Neural cell (in vitro differentiated cells): ENCODE results near the gene ZNF385C. TPM values are rescaled to one million over a fixed set of nuclear protein-coding genes. Genes with fewer than 3 reads are reported as not detected.

Experiments used
- H2AFZ ChIP-seq: fragments of 200-600, 300-800 bp; sonication (generic), shearing (Covaris generic); 2 replicates; pipeline ENCODE4 v1.6.0; 2014; ENCODE audit warnings: low read depth, mild to moderate bottlenecking, antibody characterized with exemption, low read length, moderate library complexity
- H3F3A ChIP-seq: fragments of 200-600 bp; shearing (Covaris generic); 2 replicates; pipeline ENCODE4 v1.6.1; 2016; ENCODE audit warnings: mild to moderate bottlenecking, moderate library complexity, mixed read lengths, antibody characterized with exemption, low read length; ENCODE audit not compliant: insufficient read depth, poor library complexity, severe bottlenecking
- H3K27ac ChIP-seq: fragments of 200-600, 300-800 bp; sonication (generic), shearing (Covaris generic); 2 replicates; pipeline ENCODE4 v1.5.1; 2014; ENCODE audit warnings: mild to moderate bottlenecking, low read length, moderate library complexity
- H3K27me3 ChIP-seq: fragments of 300-800, 200-600 bp; sonication (generic), shearing (Covaris generic); 2 replicates; pipeline ENCODE4 v1.6.0; 2014; ENCODE audit warnings: mild to moderate bottlenecking, low read depth, low read length, moderate library complexity; ENCODE audit not compliant: insufficient read depth
- H3K36me3 ChIP-seq: fragments of 300-800, 200-600 bp; sonication (generic), shearing (Covaris generic); 2 replicates; pipeline ENCODE4 v1.5.1; 2014; ENCODE audit warnings: mild to moderate bottlenecking, antibody characterized with exemption, low read length, moderate library complexity; ENCODE audit not compliant: insufficient read depth
- H3K4me2 ChIP-seq: fragments of 300-800, 200-600 bp; sonication (generic), shearing (Covaris generic); 2 replicates; pipeline ENCODE4 v1.6.0; 2014; ENCODE audit warnings: mild to moderate bottlenecking, low read length
- H3K4me3 ChIP-seq: fragments of 300-800, 200-600 bp; sonication (generic), shearing (Covaris generic); 2 replicates; pipeline ENCODE4 v1.5.1; 2014; ENCODE audit warnings: mild to moderate bottlenecking, low read length, moderate library complexity
- H3K79me2 ChIP-seq: fragments of 200-600 bp; shearing (Covaris generic); replicated peaks from 2 replicates; pipeline ENCODE4 v1.6.0; 2014; ENCODE audit warnings: mild to moderate bottlenecking, low read length, moderate library complexity; ENCODE audit not compliant: insufficient read depth
- H3K9ac ChIP-seq: fragments of 300-800, 200-600 bp; sonication (generic), shearing (Covaris generic); 2 replicates; pipeline ENCODE4 v1.6.1; 2016; ENCODE audit warnings: mild to moderate bottlenecking, low read length, mixed read lengths
- H3K9me2 ChIP-seq: fragments of 200-600 bp; shearing (Covaris generic); 2 replicates; pipeline ENCODE4 v1.6.1; 2016; ENCODE audit warnings: mild to moderate bottlenecking, low read length, mixed read lengths; ENCODE audit not compliant: insufficient read depth
- H3K9me3 ChIP-seq: fragments of 200-600, 300-800 bp; sonication (generic), shearing (Covaris generic); 2 replicates; pipeline ENCODE4 v1.6.1; 2016; ENCODE audit warnings: mild to moderate bottlenecking, mixed run types, low read length, moderate library complexity, mixed read lengths
- H4K20me1 ChIP-seq: fragments of 200-600 bp; shearing (Covaris generic); 2 replicates; pipeline ENCODE4 v1.6.1; 2016; ENCODE audit warnings: mild to moderate bottlenecking, mixed run types; ENCODE audit not compliant: insufficient read depth
- EP300 ChIP-seq: fragments of 450-650 bp; conservative IDR thresholded peaks from 2 replicates; pipeline ENCODE4 v1.6.1; 2014; ENCODE audit warnings: antibody characterized with exemption, mild to moderate bottlenecking, moderate library complexity; ENCODE audit not compliant: poor library complexity, severe bottlenecking
- EZH2 ChIP-seq: fragments of 200-600, 300-800 bp; shearing (Covaris generic), sonication (generic); IDR thresholded peaks from 2 replicates; pipeline ENCODE4 v1.6.1; 2014; ENCODE audit warnings: antibody characterized with exemption, low read length, borderline replicate concordance, mild to moderate bottlenecking; ENCODE audit not compliant: insufficient read depth, poor library complexity, severe bottlenecking
- MXI1 ChIP-seq: fragments of 450-650 bp; conservative IDR thresholded peaks from 2 replicates; pipeline ENCODE4 v1.6.1; 2014; ENCODE audit warnings: antibody characterized with exemption, mild to moderate bottlenecking; ENCODE audit not compliant: poor library complexity, severe bottlenecking
- POLR2AphosphoS5 ChIP-seq: IDR thresholded peaks from 2 replicates; pipeline ENCODE4 v1.6.1; 2012
- RAD21 ChIP-seq: fragments of 450-650 bp; conservative IDR thresholded peaks from 2 replicates; pipeline ENCODE4 v1.6.1; 2014; ENCODE audit warnings: antibody characterized with exemption, mild to moderate bottlenecking, moderate library complexity
- SMC3 ChIP-seq: fragments of 450-650 bp; conservative IDR thresholded peaks from 2 replicates; pipeline ENCODE4 v1.6.1; 2014; ENCODE audit warnings: antibody characterized with exemption, mild to moderate bottlenecking, moderate library complexity; ENCODE audit not compliant: poor library complexity
- TAF1 ChIP-seq: IDR thresholded peaks from 2 replicates; pipeline ENCODE4 v1.6.1; 2012; ENCODE audit warnings: low read depth
- polyA plus RNA-seq: library from polyadenylated mRNA; depleted of rRNA; stranded (reverse); fragments of >200 nt; gene quantifications from 2 replicates; pipeline ENCODE4 v1.2.3, GENCODE V29; 2014
- TF ChIP-seq, protein P1 (sequence below): IDR thresholded peaks from 2 replicates; pipeline ENCODE4 v1.6.1; 2012; ENCODE audit warnings: borderline replicate concordance
- TF ChIP-seq, protein P2 (sequence below): fragments of 450-650 bp; IDR thresholded peaks from 2 replicates; pipeline ENCODE4 v1.5.1; 2014; ENCODE audit warnings: antibody characterized with exemption, mild to moderate bottlenecking, moderate library complexity; ENCODE audit not compliant: poor library complexity, severe bottlenecking

The ZNF385C gene
- polyA plus RNA-seq, 1 donor from 2014 or later, result 0.69 TPM

- no peaks in the 10 kb centered on the region for H3K27me3 ChIP-seq
These were observed 69.5 kb downstream of the ZNF385C start for GRCh38 chr17:42028791-42029127.

DNA sequence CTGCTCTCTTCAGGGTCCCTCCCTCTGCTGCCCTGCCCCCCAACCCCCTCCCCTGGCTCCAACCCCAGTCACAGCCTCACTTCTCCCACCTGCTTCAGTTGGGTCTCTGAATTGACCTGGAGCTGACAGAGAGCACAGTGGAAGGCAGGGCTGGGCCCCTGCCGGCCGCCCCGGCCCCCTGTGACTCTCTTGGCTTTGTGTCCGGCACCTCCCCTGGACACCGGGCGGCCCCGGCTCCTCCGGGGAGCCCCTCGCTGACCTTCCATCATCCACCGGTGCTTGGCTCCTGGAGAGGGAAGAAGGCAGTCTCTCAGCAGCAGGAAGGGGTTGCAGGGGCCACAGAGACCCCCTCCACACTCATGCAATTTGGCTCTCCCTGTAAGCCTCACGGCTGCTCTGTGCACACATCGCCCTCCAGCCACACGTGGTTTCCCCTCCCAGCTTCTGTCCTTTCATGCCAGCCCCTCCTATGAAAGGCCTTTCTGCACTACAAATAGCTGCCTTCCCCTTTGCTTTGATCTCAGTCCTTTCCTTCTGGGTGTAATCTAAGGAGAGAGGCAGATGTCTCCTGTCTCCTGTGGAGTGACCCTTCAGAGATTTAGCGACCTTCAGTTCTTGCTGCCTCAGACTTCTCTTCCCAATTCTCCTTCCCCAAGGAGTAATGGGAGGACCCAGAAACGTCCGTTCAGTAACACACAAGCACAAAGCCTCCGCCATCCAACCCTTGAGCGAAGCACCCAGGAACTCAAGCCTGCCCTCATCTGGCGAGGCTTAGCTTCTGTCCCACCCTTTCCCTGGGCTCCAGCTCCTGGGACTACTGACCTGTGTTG lies 70.1 kb downstream of the ZNF385C start:
- Histone ChIP-seq H3K27ac (peak overlapping the region; percentile 12), H2AFZ (no peak overlapping the region), H3F3A (no peaks in the 10 kb centered on the region), H3K4me2 (no peak overlapping the region), H3K4me3 (no peak overlapping the region), H3K9me3 (no peaks in the 10 kb centered on the region), H3K79me2 (no peaks in the 10 kb centered on the region), H3K27me3 (no peaks in the 10 kb centered on the region), H3K9ac (peak overlapping the region; percentile 4), H4K20me1 (no peaks in the 10 kb centered on the region), H3K36me3 (no peaks in the 10 kb centered on the region), H3K9me2 (no peaks in the 10 kb centered on the region)
- TF ChIP-seq, protein P1, sequence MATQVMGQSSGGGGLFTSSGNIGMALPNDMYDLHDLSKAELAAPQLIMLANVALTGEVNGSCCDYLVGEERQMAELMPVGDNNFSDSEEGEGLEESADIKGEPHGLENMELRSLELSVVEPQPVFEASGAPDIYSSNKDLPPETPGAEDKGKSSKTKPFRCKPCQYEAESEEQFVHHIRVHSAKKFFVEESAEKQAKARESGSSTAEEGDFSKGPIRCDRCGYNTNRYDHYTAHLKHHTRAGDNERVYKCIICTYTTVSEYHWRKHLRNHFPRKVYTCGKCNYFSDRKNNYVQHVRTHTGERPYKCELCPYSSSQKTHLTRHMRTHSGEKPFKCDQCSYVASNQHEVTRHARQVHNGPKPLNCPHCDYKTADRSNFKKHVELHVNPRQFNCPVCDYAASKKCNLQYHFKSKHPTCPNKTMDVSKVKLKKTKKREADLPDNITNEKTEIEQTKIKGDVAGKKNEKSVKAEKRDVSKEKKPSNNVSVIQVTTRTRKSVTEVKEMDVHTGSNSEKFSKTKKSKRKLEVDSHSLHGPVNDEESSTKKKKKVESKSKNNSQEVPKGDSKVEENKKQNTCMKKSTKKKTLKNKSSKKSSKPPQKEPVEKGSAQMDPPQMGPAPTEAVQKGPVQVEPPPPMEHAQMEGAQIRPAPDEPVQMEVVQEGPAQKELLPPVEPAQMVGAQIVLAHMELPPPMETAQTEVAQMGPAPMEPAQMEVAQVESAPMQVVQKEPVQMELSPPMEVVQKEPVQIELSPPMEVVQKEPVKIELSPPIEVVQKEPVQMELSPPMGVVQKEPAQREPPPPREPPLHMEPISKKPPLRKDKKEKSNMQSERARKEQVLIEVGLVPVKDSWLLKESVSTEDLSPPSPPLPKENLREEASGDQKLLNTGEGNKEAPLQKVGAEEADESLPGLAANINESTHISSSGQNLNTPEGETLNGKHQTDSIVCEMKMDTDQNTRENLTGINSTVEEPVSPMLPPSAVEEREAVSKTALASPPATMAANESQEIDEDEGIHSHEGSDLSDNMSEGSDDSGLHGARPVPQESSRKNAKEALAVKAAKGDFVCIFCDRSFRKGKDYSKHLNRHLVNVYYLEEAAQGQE, result no peak
- TF ChIP-seq RAD21 (no peak), SMC3 (no peak), TAF1 (no peak), EP300 (no peak), MXI1 (no peak), POLR2AphosphoS5 (no peak)
- TF ChIP-seq, protein P2, sequence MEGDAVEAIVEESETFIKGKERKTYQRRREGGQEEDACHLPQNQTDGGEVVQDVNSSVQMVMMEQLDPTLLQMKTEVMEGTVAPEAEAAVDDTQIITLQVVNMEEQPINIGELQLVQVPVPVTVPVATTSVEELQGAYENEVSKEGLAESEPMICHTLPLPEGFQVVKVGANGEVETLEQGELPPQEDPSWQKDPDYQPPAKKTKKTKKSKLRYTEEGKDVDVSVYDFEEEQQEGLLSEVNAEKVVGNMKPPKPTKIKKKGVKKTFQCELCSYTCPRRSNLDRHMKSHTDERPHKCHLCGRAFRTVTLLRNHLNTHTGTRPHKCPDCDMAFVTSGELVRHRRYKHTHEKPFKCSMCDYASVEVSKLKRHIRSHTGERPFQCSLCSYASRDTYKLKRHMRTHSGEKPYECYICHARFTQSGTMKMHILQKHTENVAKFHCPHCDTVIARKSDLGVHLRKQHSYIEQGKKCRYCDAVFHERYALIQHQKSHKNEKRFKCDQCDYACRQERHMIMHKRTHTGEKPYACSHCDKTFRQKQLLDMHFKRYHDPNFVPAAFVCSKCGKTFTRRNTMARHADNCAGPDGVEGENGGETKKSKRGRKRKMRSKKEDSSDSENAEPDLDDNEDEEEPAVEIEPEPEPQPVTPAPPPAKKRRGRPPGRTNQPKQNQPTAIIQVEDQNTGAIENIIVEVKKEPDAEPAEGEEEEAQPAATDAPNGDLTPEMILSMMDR, result no peak

More at GRCh38 chr17:42028791-42029127, 69.5 kb downstream of the ZNF385C start:
- Histone ChIP-seq H3K36me3 (no peaks in the 10 kb centered on the region), H3K9me2 (no peaks in the 10 kb centered on the region), H3K9ac (no peak overlapping the region), H3K4me3 (no peak overlapping the region), H2AFZ (no peak overlapping the region), H3K79me2 (no peaks in the 10 kb centered on the region), H3K27ac (no peak overlapping the region), H3F3A (no peaks in the 10 kb centered on the region), H3K9me3 (no peaks in the 10 kb centered on the region), H3K4me2 (no peak overlapping the region), H4K20me1 (no peaks in the 10 kb centered on the region)
- TF ChIP-seq SMC3, result no peak
- TF ChIP-seq TAF1, result no peak
- TF ChIP-seq, protein P2, result no peak
- TF ChIP-seq, protein P1, result no peak
- no peak for TF ChIP-seq MXI1
- TF ChIP-seq EP300, result no peak
- no peak for TF ChIP-seq POLR2AphosphoS5
- TF ChIP-seq RAD21, result no peak
- no peak for TF ChIP-seq EZH2
